Right lobe of liver (tissue), 4 donors: ENCODE data around the gene CAMK2D.

ENCODE experiments used
- CTCF ChIP-seq, 4 donors: fragments of 200-600 bp in 3 of 4; fragments of 450-650 bp in 1 of 4; IDR thresholded peaks; one replicate each; pipeline versions ENCODE4 v1.5.1 to v1.8.0; 2016 to 2022; ENCODE audit warnings: antibody characterized with exemption in 4 of 4, mild to moderate bottlenecking in 2 of 4
- POLR2A ChIP-seq: fragments of 450-650 bp; IDR thresholded peaks from one replicate; pipeline ENCODE4 v1.6.1; 2017; ENCODE audit warnings: antibody characterized with exemption, mild to moderate bottlenecking
- donor health status: DM: no; HTN: no; CAD: no.
- donor health status: DM: no; HTN: no; CAD: no.
- donor health status: DM: no; HTN: yes; CAD: no.

- no peak for TF ChIP-seq CTCF (IDR thresholded peaks at IDR 0.05)
- TF ChIP-seq POLR2A, result no peak
Measured at GRCh38 chr4:113502476-113502875, 259.1 kb downstream of the CAMK2D start.
